ENCODE measurements around the gene CCR6. TPM values are rescaled to one million over a fixed set of nuclear protein-coding genes. Genes with fewer than 3 reads are reported as not detected.

Gene CCR6
- total and polyA plus RNA-seq, 2 of the 13 experiments (the other 11 are each of a cell fraction or from before 2014, with no cell fraction given), result 4.5 to 8.7 TPM

GRCh38 chr6:167122827-167123657 lies at the start of gene CCR6 (continued):
- TF ChIP-seq BCL3 (CRISPR knock-in tag; IDR thresholded peaks at IDR 0.05) (no peak), ELF3 (CRISPR knock-in tag; IDR thresholded peaks at IDR 0.05) (peak; percentile 86), CBFB (CRISPR knock-in tag; IDR thresholded peaks at IDR 0.05) (0 out of 2 replicates have a peak, but pooled peaks have one; percentile 49), DPF2 (CRISPR knock-in tag; IDR thresholded peaks at IDR 0.05; ENCODE audit: borderline replicate concordance, low read depth) (peak; percentile 62; the same call in 1 of the 2 replicates), MXI1 (IDR thresholded peaks at IDR 0.05; ENCODE audit: borderline replicate concordance, low read depth, low read length) (no peak), IKZF1 (IDR thresholded peaks at IDR 0.05) (no peak), SMAD3 (CRISPR knock-in tag; IDR thresholded peaks at IDR 0.05) (peak; percentile 72; the same call in 1 of the 2 replicates), CENPX (CRISPR knock-in tag; IDR thresholded peaks at IDR 0.05) (no peak), ZNF407 (CRISPR knock-in tag; IDR thresholded peaks at IDR 0.05; ENCODE audit: not compliant biosample characterization) (no peak), ZBTB8A (CRISPR knock-in tag; IDR thresholded peaks at IDR 0.05; ENCODE audit: borderline replicate concordance, low read depth) (no peak), AHR (CRISPR knock-in tag; IDR thresholded peaks at IDR 0.05) (no peak), ZNF180 (CRISPR knock-in tag; IDR thresholded peaks at IDR 0.05; ENCODE audit: borderline replicate concordance, low read depth) (no peak), ZNF746 (CRISPR knock-in tag; IDR thresholded peaks at IDR 0.05) (peak; percentile 63; the same call in 1 of the 2 replicates), ZNF446 (CRISPR knock-in tag; IDR thresholded peaks at IDR 0.05) (no peak), ZNF546 (CRISPR knock-in tag; conservative IDR thresholded peaks at IDR 0.05) (no peak), ZFP36L1 (CRISPR knock-in tag; IDR thresholded peaks at IDR 0.05) (0 out of 2 replicates have a peak, but pooled peaks have one; percentile 28), PHF5A (CRISPR knock-in tag; IDR thresholded peaks at IDR 0.05; ENCODE audit: low read depth, unreplicated experiment) (peak; percentile 86), IKZF4 (CRISPR knock-in tag; IDR thresholded peaks at IDR 0.05; ENCODE audit: borderline replicate concordance, low read depth, not compliant biosample characterization) (no peak), POLR2G (IDR thresholded peaks at IDR 0.05; ENCODE audit: low read depth, low read length) (peak; percentile 71), HNRNPH1 (optimal IDR thresholded peaks at IDR 0.05; ENCODE audit: low read depth, low read length) (no peak), ZNF660 (CRISPR knock-in tag; IDR thresholded peaks at IDR 0.05; ENCODE audit: borderline replicate concordance, low read depth) (no peak)

All from HepG2 (cell line).